K562 (cell line): ENCODE data around the gene ZNF460. TPM values are rescaled to one million over a fixed set of nuclear protein-coding genes. Genes with fewer than 3 reads are reported as not detected.

Experiments
- ARHGAP35 ChIP-seq: fragments of 450-650 bp; IDR thresholded peaks from 2 replicates; pipeline ENCODE4 v1.6.1; 2018; ENCODE audit not compliant: partially characterized antibody
- ATF6 ChIP-seq: sonication (generic); formaldehyde crosslinking; IDR thresholded peaks from 2 replicates; pipeline ENCODE4 v1.4.0; 2020; ENCODE audit warnings: mild to moderate bottlenecking, missing genetic modification reagents
- ATF7 ChIP-seq: fragments of 450-650 bp; IDR thresholded peaks from 2 replicates; pipeline ENCODE4 v1.7.1; 2014; ENCODE audit warnings: mild to moderate bottlenecking, moderate library complexity
- CBFB ChIP-seq: sonication (generic); formaldehyde crosslinking; IDR thresholded peaks from 2 replicates; pipeline ENCODE4 v1.4.0; 2020; ENCODE audit warnings: mild to moderate bottlenecking, missing genetic modification reagents
- DEAF1 ChIP-seq: fragments of 450-650 bp; formaldehyde crosslinking; IDR thresholded peaks from 2 replicates; pipeline ENCODE4 v1.4.0; 2020; ENCODE audit warnings: mild to moderate bottlenecking, moderate library complexity
- EHMT2 ChIP-seq: fragments of 450-650 bp; IDR thresholded peaks from 2 replicates; pipeline ENCODE4 v1.6.1; 2018; ENCODE audit warnings: antibody characterized with exemption
- HEY1 ChIP-seq: fragments of 250-450 bp; sonication (Bioruptor Pico); IDR thresholded peaks from 2 replicates; pipeline ENCODE4 v1.5.0; 2020; ENCODE audit warnings: mild to moderate bottlenecking, moderate library complexity, borderline replicate concordance
- HNRNPH1 ChIP-seq: fragments of 200-400 bp; formaldehyde crosslinking; optimal IDR thresholded peaks from 2 replicates; pipeline ENCODE3; 2017; ENCODE audit warnings: low read depth, mild to moderate bottlenecking, low read length, moderate library complexity
- MCM5 ChIP-seq: fragments of 450-650 bp; IDR thresholded peaks from 2 replicates; pipeline ENCODE4 v1.6.1; 2016; ENCODE audit warnings: low read depth
- NFE2 ChIP-seq: IDR thresholded peaks from 2 replicates; pipeline ENCODE4 v1.6.1; 2014; ENCODE audit warnings: antibody characterized with exemption, low read depth
- PKNOX1 ChIP-seq: fragments of 450-650 bp; IDR thresholded peaks from 2 replicates; pipeline ENCODE4 v1.6.1; 2016
- RBM14 ChIP-seq: fragments of 200-400 bp; formaldehyde crosslinking; IDR thresholded peaks from 2 replicates; pipeline ENCODE4 v1.6.1; 2018; ENCODE audit warnings: low read depth, mild to moderate bottlenecking, low read length, moderate library complexity, borderline replicate concordance; ENCODE audit not compliant: insufficient read depth
- RBM22 ChIP-seq: fragments of 200-400 bp; formaldehyde crosslinking; IDR thresholded peaks from 2 replicates; pipeline ENCODE4 v1.6.1; 2018; ENCODE audit warnings: low read length, low read depth; ENCODE audit not compliant: poor library complexity, severe bottlenecking
- SRSF3 ChIP-seq: fragments of 200-400 bp; formaldehyde crosslinking; IDR thresholded peaks from 2 replicates; pipeline ENCODE4 v1.6.1; 2016; ENCODE audit warnings: mild to moderate bottlenecking, low read length, moderate library complexity; ENCODE audit not compliant: insufficient read depth
- SRSF9 ChIP-seq: fragments of 200-400 bp; formaldehyde crosslinking; IDR thresholded peaks from 2 replicates; pipeline ENCODE4 v1.6.1; 2017; ENCODE audit warnings: low read depth, low read length, borderline replicate concordance
- TCF7 ChIP-seq: sonication (generic); IDR thresholded peaks from 2 replicates; pipeline ENCODE4 v1.6.1; 2016; ENCODE audit warnings: antibody characterized with exemption, borderline replicate concordance
- ZMIZ1 ChIP-seq, 2 experiments: fragments of 150-350 bp in 1 of 2; IDR thresholded peaks; 2 replicates each; pipeline ENCODE4 v1.6.1; 2012 to 2016; ENCODE audit warnings: low read depth in 2 of 2, low read length in 2 of 2, mild to moderate bottlenecking in 1 of 2, moderate library complexity in 1 of 2
- ZNF184 ChIP-seq: sonication (generic); formaldehyde crosslinking; IDR thresholded peaks from 2 replicates; pipeline ENCODE4 v1.5.0; 2020; ENCODE audit warnings: missing genetic modification reagents
- polyA plus RNA-seq, 8 experiments: library from polyadenylated mRNA; depleted of rRNA in 4 of 8; stranded (reverse) in 5 of 8; unstranded in 3 of 8; fragments of >200 nt; fragmentation: Nextera tagmentation in 2 of 8; fragmentation: Illumina TruSeq in 1 of 8; extraction: Ambion mirVana in 2 of 8; extraction: Trizol in 1 of 8; gene quantifications; 2 replicates each; pipeline versions ENCODE4 v1.2.1 to v1.2.3, GENCODE V29; 2011 to 2014; ENCODE audit warnings: inconsistent platforms in 1 of 8, missing spikeins in 1 of 8
- total RNA-seq, 7 experiments: library from RNA; depleted of rRNA in 6 of 7; stranded (reverse); fragments of >200 nt in 6 of 7; fragmentation: Illumina TruSeq in 2 of 7; extraction: Trizol in 2 of 7; gene quantifications; 2 replicates each; pipeline versions ENCODE4 v1.2.1 to v1.2.3, GENCODE V29; 2011 to 2021; ENCODE audit warnings: low replicate concordance in 1 of 7

ZNF460 gene
- total and polyA plus RNA-seq, 9 of the 15 experiments (the other 6 are each of a cell fraction or from before 2014, with no cell fraction given): 0.45 to 36.2 (median 16.6) TPM

- TF ChIP-seq HNRNPH1: no peak
- no peak for TF ChIP-seq SRSF3
- no peak for TF ChIP-seq ZNF184 (CRISPR knock-in tag)
- TF ChIP-seq NFE2: no peak
- TF ChIP-seq ZMIZ1 (IDR thresholded peaks at IDR 0.05; ENCODE audit: low read depth in 2 of 2, low read length in 2 of 2): 0 out of 4 replicates have a peak, but pooled peaks of 1 of the 2 experiments have one; percentile 25
- no peak for TF ChIP-seq CBFB (CRISPR knock-in tag)
- TF ChIP-seq MCM5: no peak
- 0 out of 2 replicates have a peak, but pooled peaks have one; percentile 50 for TF ChIP-seq RBM14
- 0 out of 2 replicates have a peak, but pooled peaks have one; percentile 43 for TF ChIP-seq PKNOX1
- no peak for TF ChIP-seq EHMT2
- TF ChIP-seq SRSF9: no peak
- no peak for TF ChIP-seq ARHGAP35
- TF ChIP-seq HEY1 (CRISPR knock-in tag): no peak
- TF ChIP-seq TCF7: no peak
- no peak for TF ChIP-seq ATF6
- TF ChIP-seq ATF7: peak; percentile 98
- peak; percentile 75 for TF ChIP-seq RBM22
- TF ChIP-seq DEAF1 (CRISPR knock-in tag): no peak
Observed at GRCh38 chr19:57280165-57280961, at the start of gene ZNF460 (continued).
